ENCODE results near the gene CLASP1.

GRCh38 chr2:121697108-121697631 lies 47.9 kb upstream of the CLASP1 start:
- no peak for TF ChIP-seq EZH2 (IDR thresholded peaks at IDR 0.05; ENCODE audit: insufficient read depth, poor library complexity, severe bottlenecking)
- TF ChIP-seq EZH2phosphoT487 (IDR thresholded peaks at IDR 0.05; ENCODE audit: insufficient read depth, low read depth) = no peak

Data from GM23248 (cell line).